M059J (cell line): ENCODE data around the gene LHX5. TPM values are rescaled to one million over a fixed set of nuclear protein-coding genes. Genes with fewer than 3 reads are reported as not detected.

ENCODE experiments used
- DNase-seq: peaks from one replicate; pipeline ENCODE4 v3.0.0-alpha.2; 2012; ENCODE audit warnings: low read depth
- total RNA-seq: library from RNA; depleted of rRNA; stranded (reverse); fragments of >200 nt; shearing (Covaris generic); gene quantifications from 2 replicates; pipeline ENCODE4 v1.2.3, GENCODE V29; 2014

LHX5 gene
- total RNA-seq, 1 experiment from 2014 or later = 0.02 TPM

DNA sequence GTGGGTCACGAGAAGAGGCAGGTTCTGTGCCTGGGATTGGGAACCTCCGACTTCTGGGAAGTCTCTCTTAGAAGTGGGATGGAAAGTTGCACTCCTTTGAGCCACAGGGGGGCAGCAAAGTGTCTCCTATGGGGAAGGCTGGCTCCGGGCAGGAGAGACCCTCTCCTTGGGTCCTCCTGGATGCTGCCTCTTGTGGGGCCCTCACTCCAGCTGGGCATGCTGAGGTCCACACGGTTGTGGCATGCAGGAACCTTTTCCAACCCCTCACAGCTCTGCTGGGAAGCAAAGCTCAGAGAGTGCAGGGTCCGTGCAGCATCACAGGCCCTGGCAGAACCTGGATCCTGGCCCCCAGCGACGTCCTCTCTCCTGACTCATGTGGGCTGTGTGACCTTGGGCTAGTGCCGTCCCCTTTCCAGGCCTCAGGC lies 32.1 kb downstream of the LHX5 start:
- DNase-seq = peak; percentile 37

DNA sequence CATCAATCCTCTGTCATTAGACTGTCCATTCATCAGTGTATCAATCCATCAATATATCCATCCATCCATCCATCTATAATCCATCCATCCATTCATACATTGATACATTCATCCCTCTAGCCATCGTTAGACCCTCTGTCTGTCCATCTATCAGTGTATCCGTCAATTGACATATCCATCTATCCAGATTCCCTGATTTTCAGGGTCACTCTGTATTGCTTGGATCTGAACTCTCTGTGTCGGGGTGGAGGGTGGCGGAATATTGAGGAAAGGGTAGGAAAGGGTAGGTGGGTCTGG lies 32.4 kb downstream of the LHX5 start:
- no peak for DNase-seq

DNA sequence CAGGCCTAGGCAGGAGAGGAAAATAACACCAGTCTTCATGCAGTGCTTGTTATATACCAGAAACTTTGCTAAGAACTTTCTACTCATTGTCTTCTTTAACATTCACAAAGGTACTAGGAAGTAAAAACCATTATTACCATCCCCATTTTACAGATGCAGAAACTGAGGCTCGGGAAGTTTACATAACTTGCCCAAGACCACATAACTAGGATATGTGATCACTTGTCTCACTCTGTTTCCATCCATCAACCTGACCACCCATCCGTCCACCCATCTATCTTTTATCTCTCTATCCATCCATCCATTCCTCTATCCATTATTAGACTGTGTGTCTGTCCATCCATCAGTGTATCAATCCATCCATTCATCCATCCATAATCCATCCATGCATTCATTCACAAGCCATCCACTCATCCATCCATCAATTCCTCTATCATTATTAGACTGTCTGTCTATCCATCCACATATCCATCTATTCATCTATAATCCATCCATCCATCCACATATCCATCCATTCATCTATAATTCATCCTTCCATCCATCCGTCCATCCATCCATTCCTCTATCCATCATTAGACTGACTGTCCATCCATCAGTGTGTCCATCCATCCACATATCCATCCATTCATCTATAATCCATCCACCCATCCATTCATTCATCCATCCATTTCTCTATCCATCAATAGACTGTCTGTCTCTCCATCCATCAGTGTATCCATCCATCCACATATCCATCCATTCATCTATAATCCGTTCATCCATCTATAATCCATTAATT lies 33.0 kb downstream of the LHX5 start:
- no peak for DNase-seq

DNA sequence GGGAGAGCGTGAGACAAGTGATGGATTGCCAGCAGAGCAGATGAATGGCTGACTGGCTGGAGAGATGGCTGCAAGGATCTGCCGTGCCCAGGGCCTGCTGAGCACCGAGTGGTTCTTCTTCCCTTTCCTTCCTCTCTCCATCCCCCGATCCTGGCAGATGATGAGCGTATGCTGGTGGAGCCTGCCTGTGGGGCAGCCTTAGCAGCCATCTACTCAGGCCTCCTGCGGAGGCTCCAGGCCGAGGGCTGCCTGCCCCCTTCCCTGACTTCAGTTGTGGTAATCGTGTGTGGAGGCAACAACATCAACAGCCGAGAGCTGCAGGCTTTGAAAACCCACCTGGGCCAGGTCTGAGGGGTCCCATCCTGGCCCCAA lies 34.0 kb downstream of the LHX5 start:
- no peak for DNase-seq

DNA sequence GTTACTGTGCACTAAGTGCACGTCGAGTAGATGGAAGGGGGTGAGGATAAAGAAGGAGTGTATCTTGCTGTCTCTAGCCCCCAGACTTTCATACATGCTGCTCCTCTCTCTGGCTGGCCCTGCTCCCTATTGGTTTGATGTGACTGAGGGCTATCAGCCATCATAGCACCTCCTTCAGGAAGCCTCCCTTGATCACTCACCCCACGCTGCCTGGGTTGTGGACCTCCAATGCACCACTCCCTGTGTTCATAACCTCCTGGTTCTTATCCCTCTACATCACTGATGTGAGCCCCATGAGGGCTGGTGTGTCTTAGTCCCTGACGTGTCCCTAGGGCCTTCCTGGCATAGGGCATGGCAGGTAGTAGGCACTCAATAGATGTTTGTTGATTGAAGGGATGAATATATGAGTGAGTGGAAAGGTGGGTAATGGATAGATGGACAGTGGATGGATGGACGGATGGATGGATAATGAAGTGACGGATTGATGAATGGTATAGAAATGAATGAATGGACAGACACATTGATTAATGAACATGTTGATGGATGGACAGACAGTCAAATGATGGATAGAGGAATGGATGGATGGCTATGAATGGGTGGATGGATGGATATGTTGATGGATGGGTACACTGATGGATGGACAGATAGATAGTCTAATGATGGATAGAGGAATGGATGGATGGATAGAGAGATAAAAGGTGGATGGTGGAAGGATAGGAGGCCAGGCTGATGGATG lies 34.5 kb downstream of the LHX5 start:
- DNase-seq = no peak

DNA sequence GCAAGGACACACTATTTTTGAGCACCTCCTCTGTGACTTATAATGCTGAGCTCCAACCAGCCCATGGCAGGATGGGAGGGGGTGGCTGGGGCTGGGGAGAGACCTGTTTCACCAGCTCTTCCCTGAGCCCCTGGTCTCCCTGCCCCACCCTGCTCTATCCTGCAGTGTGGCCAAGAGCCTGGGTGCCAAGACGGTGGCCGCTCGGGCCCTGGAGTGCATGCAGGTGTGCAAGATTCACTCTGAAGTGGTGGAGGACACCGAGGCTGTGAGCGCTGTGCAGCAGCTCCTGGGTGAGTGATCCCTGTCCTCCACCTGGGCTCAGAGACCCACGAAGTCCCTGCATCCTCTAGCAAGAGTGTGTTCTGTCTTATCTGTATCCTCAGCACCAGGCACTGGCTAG lies 35.1 kb downstream of the LHX5 start:
- DNase-seq = no peak

DNA sequence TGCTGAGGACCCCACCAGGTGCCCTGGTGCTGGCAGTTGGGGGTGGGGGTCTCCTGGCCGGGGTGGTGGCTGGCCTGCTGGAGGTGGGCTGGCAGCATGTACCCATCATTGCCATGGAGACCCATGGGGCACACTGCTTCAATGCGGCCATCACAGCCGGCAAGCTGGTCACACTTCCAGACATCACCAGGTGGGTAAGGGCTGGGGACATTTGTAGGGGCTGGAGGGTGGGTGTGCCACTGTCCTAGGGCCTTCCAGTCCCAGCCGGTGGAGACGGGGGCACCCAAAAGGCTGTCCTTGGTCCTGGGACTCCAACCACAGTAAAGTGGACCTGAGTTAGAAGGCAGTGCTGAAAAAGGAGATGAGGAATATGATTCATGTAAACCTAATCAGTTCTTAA lies 36.3 kb downstream of the LHX5 start:
- no peak for DNase-seq

DNA sequence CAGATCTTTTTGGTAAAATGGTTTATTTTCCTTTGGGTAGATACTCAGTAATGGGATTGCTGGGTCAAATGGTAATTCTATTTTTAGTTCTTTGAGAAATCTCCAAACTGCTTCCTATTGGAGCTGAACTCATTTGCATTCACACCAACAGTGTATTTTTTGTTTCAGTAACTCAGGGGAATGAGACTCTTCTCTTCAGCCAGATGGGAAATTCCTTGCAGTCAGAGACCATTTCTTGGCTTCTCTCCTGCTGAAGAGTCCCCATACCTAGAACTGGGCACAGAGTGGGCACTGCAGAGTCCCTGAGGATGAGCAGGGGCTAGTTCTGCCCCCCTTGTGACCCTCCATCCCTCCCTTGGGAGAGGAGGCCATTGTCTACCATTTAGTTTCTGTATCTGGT lies 38.7 kb downstream of the LHX5 start:
- no peak for DNase-seq

DNA sequence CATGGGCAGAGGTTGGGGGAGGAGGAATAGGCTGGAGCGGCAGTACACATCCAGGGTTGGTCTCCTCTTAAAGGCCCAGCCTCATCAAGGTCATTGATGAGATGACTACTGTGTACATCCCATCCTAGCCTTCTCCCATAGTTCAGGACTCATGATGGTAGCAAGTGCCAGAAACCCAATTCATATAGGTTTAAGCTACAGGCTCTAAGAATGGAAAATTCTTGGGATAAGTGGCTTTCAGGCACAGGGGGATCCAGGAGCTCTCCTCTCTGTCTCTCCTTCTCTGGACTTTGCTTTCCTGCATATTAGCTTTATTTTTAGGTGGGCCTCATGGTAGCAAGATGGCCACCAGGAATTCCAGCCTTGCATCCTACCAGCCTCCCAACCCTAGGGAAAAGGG lies 43.2 kb downstream of the LHX5 start:
- no peak for DNase-seq

DNA sequence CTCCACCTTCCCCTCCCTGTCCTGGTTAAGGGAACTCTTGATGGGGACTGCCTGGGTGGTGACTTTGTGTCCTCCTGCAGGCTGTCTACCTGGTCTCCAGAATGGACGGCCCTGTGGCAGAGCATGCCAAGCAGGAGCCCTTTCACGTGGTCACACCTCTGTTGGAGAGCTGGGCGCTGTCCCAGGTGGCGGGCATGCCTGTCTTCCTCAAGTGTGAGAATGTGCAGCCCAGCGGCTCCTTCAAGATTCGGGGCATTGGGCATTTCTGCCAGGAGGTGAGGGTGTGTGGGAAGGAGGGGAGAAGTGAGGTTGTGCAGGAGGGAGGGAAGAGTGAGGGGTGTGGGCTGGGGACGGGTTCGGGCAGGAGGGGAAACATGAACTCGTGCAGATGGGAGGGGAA lies 43.8 kb downstream of the LHX5 start:
- DNase-seq = no peak

DNA sequence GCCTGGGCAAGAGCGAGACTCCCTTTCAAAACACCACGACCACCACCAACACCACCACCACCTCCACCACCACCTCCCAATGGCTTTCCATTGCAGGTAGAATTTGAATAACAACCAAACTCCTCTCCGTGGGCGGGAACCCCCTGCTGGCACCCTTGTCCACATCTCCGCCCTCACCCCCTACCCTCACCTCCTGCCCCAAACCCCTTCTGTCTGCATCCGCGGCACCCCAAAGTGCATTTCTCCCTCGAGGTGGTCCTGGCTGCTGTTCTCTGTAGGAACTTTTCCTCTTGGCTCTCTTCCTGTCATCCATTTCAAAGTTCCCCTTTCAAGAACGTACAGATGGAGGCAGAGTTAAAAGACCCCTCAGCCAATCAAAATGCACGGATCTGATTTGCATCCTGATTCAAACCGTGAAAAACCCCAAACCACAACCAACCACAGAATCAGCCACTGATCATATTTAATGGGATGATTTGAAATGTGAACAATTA lies 45.7 kb downstream of the LHX5 start:
- DNase-seq = no peak

DNA sequence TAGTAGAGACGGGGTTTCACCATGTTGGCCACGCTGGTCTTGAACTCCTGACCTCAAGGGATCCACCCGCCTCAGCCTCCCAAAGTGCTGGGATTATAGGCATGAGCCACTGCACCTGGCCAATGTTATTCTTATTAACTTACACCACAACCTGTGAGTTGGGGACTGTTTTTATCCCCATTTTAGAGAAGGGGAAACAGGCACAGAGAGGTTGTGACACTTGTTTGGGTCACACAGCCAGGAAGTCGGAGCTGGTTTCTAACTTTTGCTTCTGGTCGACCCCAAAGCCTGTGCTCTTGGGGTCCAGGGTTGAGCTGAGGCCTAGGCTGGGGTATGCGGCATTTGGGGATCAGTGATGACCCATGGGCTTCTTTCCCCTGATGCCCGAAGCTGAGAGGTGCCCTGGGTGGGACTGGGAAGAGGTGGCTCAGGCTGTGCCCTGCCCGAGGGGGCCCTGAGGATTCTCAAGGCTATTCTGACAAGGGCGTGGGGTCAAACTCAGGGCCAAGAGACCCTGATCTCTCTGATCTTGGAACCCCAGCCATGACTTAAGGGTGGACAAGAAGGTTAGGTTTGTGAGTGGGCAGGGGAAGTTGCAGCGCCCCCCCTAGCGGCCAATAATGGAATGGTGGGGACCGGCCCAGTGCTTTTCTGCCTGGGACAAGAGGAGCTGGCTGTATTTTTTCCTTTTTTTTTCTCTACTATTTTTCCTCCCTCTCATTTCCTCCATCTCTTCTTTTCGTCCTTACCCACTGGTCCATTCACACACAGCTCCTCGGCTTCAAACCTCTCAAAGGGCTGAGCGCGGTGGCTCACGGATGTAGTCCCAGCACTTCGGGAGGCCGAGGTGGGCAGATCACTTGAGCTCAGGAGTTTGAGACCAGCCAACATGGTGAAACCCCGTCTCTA lies 46.5 kb downstream of the LHX5 start:
- DNase-seq = peak; percentile 45

DNA sequence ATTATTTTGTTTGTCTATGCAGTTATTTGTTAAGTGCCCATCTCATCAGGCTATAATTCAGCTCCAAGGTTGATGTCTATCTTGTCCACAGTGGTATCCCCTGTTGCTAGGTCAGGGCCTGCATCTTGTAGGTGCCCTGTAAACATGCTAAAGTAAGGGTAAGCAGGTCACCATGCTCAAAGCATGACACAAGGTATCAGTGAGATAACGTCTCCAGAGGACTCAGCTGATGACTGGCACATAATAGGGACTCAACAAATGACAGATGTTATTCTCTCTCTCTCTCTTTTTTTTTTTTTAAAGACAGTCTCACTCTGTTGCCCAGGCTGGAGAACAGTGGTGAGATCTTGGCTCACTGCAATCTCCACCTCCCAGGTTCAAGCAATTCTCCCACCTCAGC lies 47.2 kb downstream of the LHX5 start:
- DNase-seq = no peak

DNA sequence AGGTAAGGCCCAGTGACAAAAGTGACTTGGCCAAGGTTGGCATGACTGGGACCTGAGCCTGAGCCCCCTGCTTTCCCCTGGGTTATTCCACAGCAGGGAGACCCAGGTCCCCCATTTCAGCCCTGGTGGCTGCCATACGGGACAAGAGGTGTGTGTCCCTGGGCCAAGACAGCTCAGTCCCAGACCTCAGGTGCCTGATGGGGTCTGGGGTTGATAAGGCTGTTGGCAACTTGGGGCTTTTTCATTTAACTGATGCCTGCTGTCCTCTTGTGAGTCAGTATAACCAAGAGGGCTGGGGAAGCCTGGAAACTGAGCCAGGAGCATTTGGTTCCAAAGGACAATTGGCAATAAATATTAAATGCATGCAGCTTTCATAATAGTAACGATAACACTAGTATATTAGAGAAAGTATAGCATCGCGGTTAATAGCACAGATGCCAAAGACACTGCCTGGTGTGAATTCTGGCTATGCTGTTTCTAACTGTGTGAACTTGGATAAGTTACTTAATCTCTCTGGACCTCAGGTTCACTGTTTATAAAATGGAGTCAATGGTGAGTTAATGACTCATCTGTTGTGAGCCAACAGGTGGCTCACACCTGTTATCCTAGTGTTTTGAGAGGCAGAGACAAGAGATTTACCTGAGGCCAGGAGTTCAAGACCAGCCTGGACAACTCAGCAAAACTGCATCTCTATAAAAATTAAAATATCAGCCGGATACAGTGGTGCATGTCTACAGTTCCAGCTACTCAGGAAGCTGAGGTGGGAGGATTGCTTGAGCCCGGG lies 48.6 kb downstream of the LHX5 start:
- DNase-seq = no peak

DNA sequence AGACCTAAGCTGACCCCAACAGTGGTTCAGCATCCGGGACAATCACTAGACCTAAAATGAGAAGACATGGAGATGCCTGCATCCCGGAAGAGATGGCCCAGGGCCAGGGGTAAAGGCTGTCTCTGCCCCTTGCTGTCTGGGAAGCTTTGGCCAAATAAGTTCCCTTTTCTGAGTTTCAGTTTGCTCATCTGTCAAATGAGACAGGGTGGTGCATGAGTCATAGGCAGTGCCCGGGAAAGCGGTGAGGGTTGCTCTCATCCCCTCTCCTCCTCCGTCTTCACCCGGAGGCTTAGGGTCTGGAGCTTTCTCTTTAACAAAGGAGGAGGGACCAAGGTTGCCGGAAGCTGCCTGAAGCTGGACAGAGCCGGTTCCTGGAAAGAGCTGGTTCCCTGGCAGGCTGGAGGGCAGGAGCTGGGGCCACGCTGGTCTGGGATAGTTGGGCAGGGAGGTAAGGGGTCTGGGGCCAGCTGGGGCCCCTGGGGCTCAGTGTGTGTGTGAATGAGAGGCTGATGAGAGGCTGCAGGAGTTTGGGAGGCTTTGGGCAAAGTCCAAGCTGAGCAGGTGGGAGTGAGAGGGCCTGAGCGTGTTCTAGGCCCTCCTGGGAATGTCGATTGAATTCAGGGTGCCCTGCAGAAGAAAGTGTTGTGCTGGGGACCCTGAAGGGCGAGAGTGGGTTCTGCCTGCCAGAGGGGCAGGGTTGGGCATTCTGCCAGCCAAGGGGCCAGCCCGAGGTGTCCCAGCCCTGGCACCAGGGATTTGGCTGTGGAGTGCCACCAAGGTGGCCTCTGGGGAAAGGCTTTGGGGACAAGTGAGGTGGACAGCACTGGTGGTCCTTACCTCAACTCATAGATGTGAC lies 49.4 kb downstream of the LHX5 start, which contains the start of gene SDSL:
SDSL (plus strand) TSS at position 351 of the 856 bp plus-strand sequence. CDS start 5,603 bp downstream, outside the sequence.
- peak; percentile 96 for DNase-seq

DNA sequence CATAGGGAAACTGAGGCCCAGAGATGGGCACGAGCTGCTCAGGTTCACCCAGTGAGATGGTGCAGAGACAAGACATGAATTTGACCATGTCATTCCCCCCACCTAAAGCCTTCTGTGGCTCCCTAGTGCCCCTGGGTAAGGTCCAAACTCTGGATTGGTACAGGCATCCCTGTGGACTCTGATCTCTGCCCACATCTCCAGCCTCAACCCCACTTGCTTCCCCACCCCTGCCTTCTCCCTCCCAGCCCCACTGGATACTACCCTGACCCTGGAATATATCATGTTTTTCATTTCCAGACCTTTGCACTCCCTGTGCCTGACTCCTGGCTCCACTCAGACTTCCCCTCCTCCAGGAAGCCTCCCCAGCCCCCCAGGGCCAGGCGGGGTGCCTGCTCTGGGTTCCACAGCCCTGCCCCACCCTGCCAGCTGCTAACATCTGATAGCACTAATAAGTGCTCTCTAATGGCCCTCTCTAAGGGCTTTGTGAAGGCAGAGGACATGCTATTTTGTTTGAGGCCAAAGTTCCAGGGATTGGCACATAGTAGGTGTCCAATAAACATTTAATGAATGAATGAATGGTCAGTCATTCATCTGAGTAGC lies 50.6 kb downstream of the LHX5 start:
- DNase-seq = no peak

DNA sequence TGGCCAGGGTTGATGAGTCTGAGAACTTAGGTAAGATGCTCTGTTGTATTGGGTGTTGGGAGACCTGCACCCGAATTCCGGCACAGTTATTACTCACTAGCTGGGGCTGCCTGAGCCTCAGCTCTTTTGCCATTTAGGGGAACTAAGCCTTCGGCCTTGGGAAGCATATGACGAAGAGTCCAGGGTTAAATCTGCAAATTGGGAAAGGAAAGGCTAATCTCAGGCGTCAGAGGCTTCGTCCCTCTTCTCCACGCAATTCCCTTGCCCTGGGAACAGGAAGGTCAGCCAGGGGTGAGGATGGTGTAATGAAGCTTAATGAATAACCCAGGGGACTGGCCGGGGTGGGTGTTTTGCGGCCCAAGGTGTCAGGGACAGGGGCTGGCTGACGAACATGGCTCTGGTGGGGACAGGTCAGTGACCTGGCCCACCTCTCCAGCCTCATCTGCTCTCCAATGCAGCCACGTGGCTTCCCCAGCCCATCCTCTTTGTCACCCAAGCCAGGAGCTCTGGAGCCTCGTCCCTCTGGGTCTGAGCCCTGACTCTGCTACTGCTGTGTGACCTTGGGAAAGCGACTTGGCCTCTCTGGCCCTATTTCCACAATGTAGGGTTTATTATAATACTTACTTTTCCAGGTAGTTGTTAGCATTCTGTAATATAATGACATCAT lies 53.3 kb downstream of the LHX5 start:
- no peak for DNase-seq

DNA sequence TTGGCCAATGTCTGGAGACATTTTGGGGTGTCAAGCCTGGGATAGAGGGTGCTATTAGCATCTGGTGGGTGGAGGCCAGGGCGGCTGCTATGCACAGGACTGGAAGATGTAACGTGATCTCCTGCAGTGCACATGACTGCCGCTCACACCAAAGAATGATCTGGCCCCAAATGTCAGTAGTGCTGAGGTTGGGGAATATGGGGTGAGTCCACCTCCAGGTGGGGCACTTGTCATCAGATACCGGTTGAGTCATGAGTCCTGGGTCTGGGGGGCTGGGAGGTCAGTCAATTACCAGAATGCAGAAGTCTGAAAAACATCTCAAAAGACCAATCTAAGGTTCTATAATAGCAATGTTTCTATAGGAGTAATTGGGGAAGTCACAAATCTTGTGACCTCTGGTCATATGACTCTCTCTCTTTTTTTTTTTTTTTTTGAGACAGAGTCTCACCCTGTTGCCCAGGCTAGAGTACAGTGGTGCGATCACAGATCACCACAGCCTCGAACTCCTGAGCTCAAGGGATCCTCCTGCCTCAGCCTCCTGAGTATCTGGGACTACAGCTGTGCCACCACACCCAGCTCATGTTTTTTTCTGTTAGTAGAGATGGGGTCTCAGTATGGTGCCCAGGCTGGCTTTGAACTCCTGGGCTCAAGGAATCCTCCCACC lies 55.4 kb downstream of the LHX5 start:
- DNase-seq = peak; percentile 60

DNA sequence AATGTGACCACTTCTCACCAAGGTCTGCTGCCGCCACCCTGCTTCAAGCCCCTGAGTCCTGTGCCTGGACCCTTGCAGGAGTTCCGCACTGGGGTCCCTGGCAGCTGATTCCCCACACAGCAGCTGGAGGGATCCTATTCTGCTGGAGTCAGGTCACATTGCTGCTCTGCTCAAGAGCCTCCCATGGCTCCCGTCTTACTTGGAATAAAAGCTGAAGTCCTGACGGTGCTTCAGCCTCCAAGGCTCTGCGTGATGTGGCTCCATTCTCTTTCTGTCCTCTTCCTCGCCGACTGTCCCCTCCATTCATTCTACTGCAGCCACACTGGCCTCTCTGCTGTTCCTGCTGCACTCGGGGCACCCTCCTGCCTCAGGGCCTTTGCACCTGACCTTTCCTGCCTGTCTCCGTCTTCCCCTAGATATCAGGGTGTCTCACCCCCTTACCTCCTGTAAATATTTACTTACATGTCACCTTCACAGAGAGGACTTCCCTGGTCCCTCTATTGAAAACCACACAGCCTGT lies 57.1 kb downstream of the LHX5 start:
- DNase-seq = no peak
